SK-N-SH treated with all-trans-retinoic acid at 6 μM for 48 hours (cell line): ENCODE data around the gene PVALB.

Experiments used
- ATAC-seq: fragments of 200-7000 bp; cut with Tn5 transposase; 3 replicates; pipeline ENCODE4 v1.9.1; 2020; ENCODE audit warnings: mild to moderate bottlenecking, moderate library complexity
- ARNTL ChIP-seq: fragments of 450-650 bp; formaldehyde crosslinking; IDR thresholded peaks from 2 replicates; pipeline ENCODE4 v1.5.0; 2020; ENCODE audit warnings: low read depth, mild to moderate bottlenecking, moderate library complexity, borderline replicate concordance
- BACH2 ChIP-seq: fragments of 250-450 bp; sonication (Bioruptor Pico); IDR thresholded peaks from 2 replicates; pipeline ENCODE4 v1.9.0; 2021; ENCODE audit warnings: mild to moderate bottlenecking, borderline replicate concordance
- CSDC2 ChIP-seq: fragments of 250-450 bp; sonication (Bioruptor Pico); IDR thresholded peaks from 2 replicates; pipeline ENCODE4 v1.5.0; 2020; ENCODE audit warnings: mild to moderate bottlenecking, moderate library complexity
- ESRRG ChIP-seq: fragments of 250-450 bp; sonication (Bioruptor Pico); IDR thresholded peaks from 2 replicates; pipeline ENCODE4 v1.6.1; 2021; ENCODE audit warnings: mild to moderate bottlenecking
- GLIS3 ChIP-seq: fragments of 250-450 bp; sonication (Bioruptor Pico); IDR thresholded peaks from 2 replicates; pipeline ENCODE4 v1.5.0; 2020; ENCODE audit warnings: mild to moderate bottlenecking, moderate library complexity
- ISL1 ChIP-seq: fragments of 250-450 bp; sonication (Bioruptor Pico); IDR thresholded peaks from 2 replicates; pipeline ENCODE4 v2.1.2; 2022; ENCODE audit warnings: mild to moderate bottlenecking, moderate library complexity
- PPARA ChIP-seq: fragments of 250-450 bp; sonication (Bioruptor Pico); IDR thresholded peaks from 2 replicates; pipeline ENCODE4 v1.5.0; 2020; ENCODE audit warnings: mild to moderate bottlenecking, borderline replicate concordance
- SNAI2 ChIP-seq: fragments of 250-450 bp; sonication (Bioruptor Pico); IDR thresholded peaks from 2 replicates; pipeline ENCODE4 v1.5.0; 2020; ENCODE audit warnings: mild to moderate bottlenecking, moderate library complexity
- TCF4 ChIP-seq: fragments of 250-450 bp; sonication (Bioruptor Pico); IDR thresholded peaks from 2 replicates; pipeline ENCODE4 v1.8.0; 2021; ENCODE audit warnings: mild to moderate bottlenecking, moderate library complexity, borderline replicate concordance
- TOX ChIP-seq: fragments of 250-450 bp; sonication (Bioruptor Pico); IDR thresholded peaks from 2 replicates; pipeline ENCODE4 v1.8.0; 2021; ENCODE audit warnings: mild to moderate bottlenecking, moderate library complexity, borderline replicate concordance
- ZC3H10 ChIP-seq: fragments of 250-450 bp; sonication (Bioruptor Pico); IDR thresholded peaks from 2 replicates; pipeline ENCODE4 v1.5.1; 2021; ENCODE audit warnings: mild to moderate bottlenecking, moderate library complexity
- ZNF565 ChIP-seq: fragments of 450-650 bp; formaldehyde crosslinking; conservative IDR thresholded peaks from 2 replicates; pipeline ENCODE4 v1.5.0; 2020; ENCODE audit warnings: low read depth, mild to moderate bottlenecking, moderate library complexity
- ZNF70 ChIP-seq: fragments of 450-650 bp; formaldehyde crosslinking; IDR thresholded peaks from 2 replicates; pipeline ENCODE4 v1.5.0; 2020; ENCODE audit warnings: mild to moderate bottlenecking, moderate library complexity
- ZNF8 ChIP-seq: fragments of 450-650 bp; formaldehyde crosslinking; IDR thresholded peaks from 2 replicates; pipeline ENCODE4 v1.5.0; 2020; ENCODE audit warnings: mild to moderate bottlenecking, moderate library complexity
- TF ChIP-seq, protein P1 (sequence below): fragments of 250-450 bp; sonication (Bioruptor Pico); IDR thresholded peaks from 2 replicates; pipeline ENCODE4 v1.5.1; 2021; ENCODE audit warnings: mild to moderate bottlenecking, moderate library complexity
- TF ChIP-seq, protein P2 (sequence below): fragments of 250-450 bp; sonication (Bioruptor Pico); IDR thresholded peaks from 2 replicates; pipeline ENCODE4 v1.5.0; 2020; ENCODE audit warnings: mild to moderate bottlenecking, moderate library complexity
- TF ChIP-seq, protein P3 (sequence below): fragments of 250-450 bp; sonication (Bioruptor Pico); IDR thresholded peaks from 2 replicates; pipeline ENCODE4 v1.8.0; 2020; ENCODE audit warnings: mild to moderate bottlenecking, moderate library complexity, borderline replicate concordance
- TF ChIP-seq, protein P4 (sequence below): fragments of 250-450 bp; sonication (Bioruptor Pico); IDR thresholded peaks from 2 replicates; pipeline ENCODE4 v1.5.1; 2020; ENCODE audit warnings: low read depth, mild to moderate bottlenecking, moderate library complexity
- TF ChIP-seq, protein P5 (sequence below): fragments of 250-450 bp; sonication (Bioruptor Pico); IDR thresholded peaks from 2 replicates; pipeline ENCODE4 v1.8.0; 2021; ENCODE audit warnings: low read depth, mild to moderate bottlenecking, moderate library complexity, borderline replicate concordance

Gene PVALB

GRCh38 chr22:36757668-36758211, 59.1 kb downstream of the PVALB start:
- TF ChIP-seq, protein P1, sequence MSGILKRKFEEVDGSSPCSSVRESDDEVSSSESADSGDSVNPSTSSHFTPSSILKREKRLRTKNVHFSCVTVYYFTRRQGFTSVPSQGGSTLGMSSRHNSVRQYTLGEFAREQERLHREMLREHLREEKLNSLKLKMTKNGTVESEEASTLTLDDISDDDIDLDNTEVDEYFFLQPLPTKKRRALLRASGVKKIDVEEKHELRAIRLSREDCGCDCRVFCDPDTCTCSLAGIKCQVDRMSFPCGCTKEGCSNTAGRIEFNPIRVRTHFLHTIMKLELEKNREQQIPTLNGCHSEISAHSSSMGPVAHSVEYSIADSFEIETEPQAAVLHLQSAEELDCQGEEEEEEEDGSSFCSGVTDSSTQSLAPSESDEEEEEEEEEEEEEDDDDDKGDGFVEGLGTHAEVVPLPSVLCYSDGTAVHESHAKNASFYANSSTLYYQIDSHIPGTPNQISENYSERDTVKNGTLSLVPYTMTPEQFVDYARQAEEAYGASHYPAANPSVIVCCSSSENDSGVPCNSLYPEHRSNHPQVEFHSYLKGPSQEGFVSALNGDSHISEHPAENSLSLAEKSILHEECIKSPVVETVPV, result no peak
- no peak for TF ChIP-seq ZNF8 (CRISPR knock-in tag)
- TF ChIP-seq ZC3H10 (CRISPR knock-in tag), result no peak
- no peak for TF ChIP-seq ZNF565
- no peak for TF ChIP-seq ZNF70 (CRISPR knock-in tag)
- TF ChIP-seq PPARA, result no peak
- no peak for TF ChIP-seq ESRRG (CRISPR knock-in tag)
- TF ChIP-seq, protein P2, sequence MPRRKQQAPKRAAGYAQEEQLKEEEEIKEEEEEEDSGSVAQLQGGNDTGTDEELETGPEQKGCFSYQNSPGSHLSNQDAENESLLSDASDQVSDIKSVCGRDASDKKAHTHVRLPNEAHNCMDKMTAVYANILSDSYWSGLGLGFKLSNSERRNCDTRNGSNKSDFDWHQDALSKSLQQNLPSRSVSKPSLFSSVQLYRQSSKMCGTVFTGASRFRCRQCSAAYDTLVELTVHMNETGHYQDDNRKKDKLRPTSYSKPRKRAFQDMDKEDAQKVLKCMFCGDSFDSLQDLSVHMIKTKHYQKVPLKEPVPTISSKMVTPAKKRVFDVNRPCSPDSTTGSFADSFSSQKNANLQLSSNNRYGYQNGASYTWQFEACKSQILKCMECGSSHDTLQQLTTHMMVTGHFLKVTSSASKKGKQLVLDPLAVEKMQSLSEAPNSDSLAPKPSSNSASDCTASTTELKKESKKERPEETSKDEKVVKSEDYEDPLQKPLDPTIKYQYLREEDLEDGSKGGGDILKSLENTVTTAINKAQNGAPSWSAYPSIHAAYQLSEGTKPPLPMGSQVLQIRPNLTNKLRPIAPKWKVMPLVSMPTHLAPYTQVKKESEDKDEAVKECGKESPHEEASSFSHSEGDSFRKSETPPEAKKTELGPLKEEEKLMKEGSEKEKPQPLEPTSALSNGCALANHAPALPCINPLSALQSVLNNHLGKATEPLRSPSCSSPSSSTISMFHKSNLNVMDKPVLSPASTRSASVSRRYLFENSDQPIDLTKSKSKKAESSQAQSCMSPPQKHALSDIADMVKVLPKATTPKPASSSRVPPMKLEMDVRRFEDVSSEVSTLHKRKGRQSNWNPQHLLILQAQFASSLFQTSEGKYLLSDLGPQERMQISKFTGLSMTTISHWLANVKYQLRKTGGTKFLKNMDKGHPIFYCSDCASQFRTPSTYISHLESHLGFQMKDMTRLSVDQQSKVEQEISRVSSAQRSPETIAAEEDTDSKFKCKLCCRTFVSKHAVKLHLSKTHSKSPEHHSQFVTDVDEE, result no peak
- TF ChIP-seq ISL1 (CRISPR knock-in tag), result no peak
- no peak for TF ChIP-seq ARNTL (CRISPR knock-in tag)
- TF ChIP-seq, all 23 proteins: peak for 0
- ATAC-seq, result peak; percentile 97

GRCh38 chr22:36756746-36757655, 59.8 kb downstream of the PVALB start:
- no peak for TF ChIP-seq PPARA
- TF ChIP-seq ZNF565, result no peak
- TF ChIP-seq, protein P2, result no peak
- TF ChIP-seq, protein P1, result no peak
- TF ChIP-seq TOX (CRISPR knock-in tag), result no peak
- no peak for TF ChIP-seq TCF4 (CRISPR knock-in tag)
- TF ChIP-seq BACH2, result no peak
- no peak for TF ChIP-seq GLIS3
- no peak for TF ChIP-seq ESRRG (CRISPR knock-in tag)
- no peak for TF ChIP-seq ZNF70 (CRISPR knock-in tag)
- no peak for TF ChIP-seq ZNF8 (CRISPR knock-in tag)
- TF ChIP-seq CSDC2 (CRISPR knock-in tag), result no peak
- TF ChIP-seq, protein P3, sequence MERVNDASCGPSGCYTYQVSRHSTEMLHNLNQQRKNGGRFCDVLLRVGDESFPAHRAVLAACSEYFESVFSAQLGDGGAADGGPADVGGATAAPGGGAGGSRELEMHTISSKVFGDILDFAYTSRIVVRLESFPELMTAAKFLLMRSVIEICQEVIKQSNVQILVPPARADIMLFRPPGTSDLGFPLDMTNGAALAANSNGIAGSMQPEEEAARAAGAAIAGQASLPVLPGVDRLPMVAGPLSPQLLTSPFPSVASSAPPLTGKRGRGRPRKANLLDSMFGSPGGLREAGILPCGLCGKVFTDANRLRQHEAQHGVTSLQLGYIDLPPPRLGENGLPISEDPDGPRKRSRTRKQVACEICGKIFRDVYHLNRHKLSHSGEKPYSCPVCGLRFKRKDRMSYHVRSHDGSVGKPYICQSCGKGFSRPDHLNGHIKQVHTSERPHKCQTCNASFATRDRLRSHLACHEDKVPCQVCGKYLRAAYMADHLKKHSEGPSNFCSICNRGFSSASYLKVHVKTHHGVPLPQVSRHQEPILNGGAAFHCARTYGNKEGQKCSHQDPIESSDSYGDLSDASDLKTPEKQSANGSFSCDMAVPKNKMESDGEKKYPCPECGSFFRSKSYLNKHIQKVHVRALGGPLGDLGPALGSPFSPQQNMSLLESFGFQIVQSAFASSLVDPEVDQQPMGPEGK (CRISPR knock-in tag), result no peak
- no peak for TF ChIP-seq SNAI2 (CRISPR knock-in tag)
- TF ChIP-seq ISL1 (CRISPR knock-in tag), result no peak
- TF ChIP-seq, protein P4, sequence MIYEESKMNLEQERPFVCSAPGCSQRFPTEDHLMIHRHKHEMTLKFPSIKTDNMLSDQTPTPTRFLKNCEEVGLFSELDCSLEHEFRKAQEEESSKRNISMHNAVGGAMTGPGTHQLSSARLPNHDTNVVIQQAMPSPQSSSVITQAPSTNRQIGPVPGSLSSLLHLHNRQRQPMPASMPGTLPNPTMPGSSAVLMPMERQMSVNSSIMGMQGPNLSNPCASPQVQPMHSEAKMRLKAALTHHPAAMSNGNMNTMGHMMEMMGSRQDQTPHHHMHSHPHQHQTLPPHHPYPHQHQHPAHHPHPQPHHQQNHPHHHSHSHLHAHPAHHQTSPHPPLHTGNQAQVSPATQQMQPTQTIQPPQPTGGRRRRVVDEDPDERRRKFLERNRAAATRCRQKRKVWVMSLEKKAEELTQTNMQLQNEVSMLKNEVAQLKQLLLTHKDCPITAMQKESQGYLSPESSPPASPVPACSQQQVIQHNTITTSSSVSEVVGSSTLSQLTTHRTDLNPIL (CRISPR knock-in tag), result no peak
- TF ChIP-seq, protein P5, sequence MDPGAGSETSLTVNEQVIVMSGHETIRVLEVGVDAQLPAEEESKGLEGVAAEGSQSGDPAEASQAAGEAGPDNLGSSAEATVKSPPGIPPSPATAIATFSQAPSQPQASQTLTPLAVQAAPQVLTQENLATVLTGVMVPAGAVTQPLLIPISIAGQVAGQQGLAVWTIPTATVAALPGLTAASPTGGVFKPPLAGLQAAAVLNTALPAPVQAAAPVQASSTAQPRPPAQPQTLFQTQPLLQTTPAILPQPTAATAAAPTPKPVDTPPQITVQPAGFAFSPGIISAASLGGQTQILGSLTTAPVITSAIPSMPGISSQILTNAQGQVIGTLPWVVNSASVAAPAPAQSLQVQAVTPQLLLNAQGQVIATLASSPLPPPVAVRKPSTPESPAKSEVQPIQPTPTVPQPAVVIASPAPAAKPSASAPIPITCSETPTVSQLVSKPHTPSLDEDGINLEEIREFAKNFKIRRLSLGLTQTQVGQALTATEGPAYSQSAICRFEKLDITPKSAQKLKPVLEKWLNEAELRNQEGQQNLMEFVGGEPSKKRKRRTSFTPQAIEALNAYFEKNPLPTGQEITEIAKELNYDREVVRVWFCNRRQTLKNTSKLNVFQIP (CRISPR knock-in tag), result no peak
- ATAC-seq, result no peak
